Effector memory CD8-positive, alpha-beta T cell (primary cell): ENCODE measurements around the gene NELL1.

Experiments used
- ATAC-seq: fragments of 150-1000 bp; cut with Tn5 transposase; replicated peaks from 2 replicates; pipeline ENCODE4 v1.10.0; 2021; ENCODE audit warnings: mild to moderate bottlenecking, moderate library complexity
- DNase-seq, 3 experiments: peaks; one replicate each; pipeline ENCODE4 v3.0.0; 2021
- H3K27ac Mint-ChIP-seq, 2 donors: one replicate each; pipeline ENCODE4 v1.8.0; 2022; ENCODE audit warnings: mild to moderate bottlenecking in 2 of 2, mixed read lengths in 2 of 2, moderate library complexity in 2 of 2
- H3K27me3 Mint-ChIP-seq, 2 donors: one replicate each; pipeline ENCODE4 v1.8.0; 2022; ENCODE audit warnings: mixed read lengths in 2 of 2
- H3K36me3 Mint-ChIP-seq: one replicate; pipeline ENCODE4 v1.8.0; 2022; ENCODE audit warnings: mild to moderate bottlenecking, moderate library complexity, mixed read lengths; ENCODE audit not compliant: insufficient read depth
- H3K4me1 Mint-ChIP-seq, 2 donors: one replicate each; pipeline ENCODE4 v1.8.0; 2022; ENCODE audit warnings: low read depth in 2 of 2, mixed read lengths in 2 of 2
- H3K4me3 Mint-ChIP-seq, 2 donors: one replicate each; pipeline ENCODE4 v1.8.0; 2022; ENCODE audit warnings: mild to moderate bottlenecking in 2 of 2, mixed read lengths in 2 of 2, moderate library complexity in 2 of 2
- H3K9me3 Mint-ChIP-seq, 2 donors: one replicate each; pipeline ENCODE4 v1.8.0; 2022; ENCODE audit warnings: mixed read lengths in 2 of 2

The NELL1 gene

GRCh38 chr11:21372672-21373071 lies 703.3 kb downstream of the NELL1 start:
- DNase-seq (no peak), ATAC-seq (no peak)
- Mint-ChIP-seq H3K4me1 (no peaks in the 10 kb centered on the region), H3K27ac (no peak overlapping the region), H3K27me3 (no peaks in the 10 kb centered on the region), H3K36me3 (no peaks in the 10 kb centered on the region), H3K9me3 (peaks cover 6 to 7% of the 10 kb centered on the region in 2 donors), H3K4me3 (no peak overlapping the region)

- Mint-ChIP-seq H3K27me3 (no peaks in the 10 kb centered on the region), H3K9me3 (peaks cover 7 to 8% of the 10 kb centered on the region in 2 donors), H3K4me1 (no peaks in the 10 kb centered on the region), H3K27ac (no peak overlapping the region), H3K4me3 (no peak overlapping the region), H3K36me3 (no peaks in the 10 kb centered on the region)
- ATAC-seq = no peak
- DNase-seq = no peak
Observed at GRCh38 chr11:21374376-21374775, 705.0 kb downstream of the NELL1 start.

GRCh38 chr11:21385669-21386440 lies 716.5 kb downstream of the NELL1 start:
- H3K4me3 Mint-ChIP-seq = no peak overlapping the region
- peaks cover 9 to 24% of the 10 kb centered on the region in 2 donors for H3K9me3 Mint-ChIP-seq
- H3K27me3 Mint-ChIP-seq = no peaks in the 10 kb centered on the region
- H3K27ac Mint-ChIP-seq = no peak overlapping the region
- DNase-seq = no peak
- no peak for ATAC-seq
- no peaks in the 10 kb centered on the region for H3K36me3 Mint-ChIP-seq
- no peaks in the 10 kb centered on the region for H3K4me1 Mint-ChIP-seq

- no peaks in the 10 kb centered on the region for H3K27me3 Mint-ChIP-seq
- DNase-seq = no peak
- H3K36me3 Mint-ChIP-seq = no peaks in the 10 kb centered on the region
- H3K27ac Mint-ChIP-seq = no peak overlapping the region
- no peak overlapping the region for H3K4me3 Mint-ChIP-seq
- H3K4me1 Mint-ChIP-seq = no peaks in the 10 kb centered on the region
- ATAC-seq = no peak
- H3K9me3 Mint-ChIP-seq = peaks cover 6 to 8% of the 10 kb centered on the region in 2 donors
Observed at GRCh38 chr11:21390430-21390829, 721.0 kb downstream of the NELL1 start.

GRCh38 chr11:21396342-21397008 lies 727.1 kb downstream of the NELL1 start:
- Mint-ChIP-seq H3K27me3 (no peaks in the 10 kb centered on the region), H3K27ac (no peak overlapping the region), H3K9me3 (peaks cover 8 to 9% of the 10 kb centered on the region in 2 donors), H3K4me3 (no peak overlapping the region), H3K36me3 (no peaks in the 10 kb centered on the region), H3K4me1 (no peaks in the 10 kb centered on the region)
- ATAC-seq (no peak), DNase-seq (no peak)

GRCh38 chr11:21398195-21398594 lies 728.8 kb downstream of the NELL1 start:
- Mint-ChIP-seq H3K4me3 (no peak overlapping the region), H3K27ac (no peak overlapping the region), H3K36me3 (no peaks in the 10 kb centered on the region), H3K9me3 (peaks cover 8 to 9% of the 10 kb centered on the region in 2 donors), H3K27me3 (no peaks in the 10 kb centered on the region), H3K4me1 (no peaks in the 10 kb centered on the region)
- ATAC-seq = no peak
- no peak for DNase-seq

- H3K27ac Mint-ChIP-seq = no peak overlapping the region
- no peaks in the 10 kb centered on the region for H3K27me3 Mint-ChIP-seq
- DNase-seq (no peak), ATAC-seq (no peak)
- H3K36me3 Mint-ChIP-seq = no peaks in the 10 kb centered on the region
- no peaks in the 10 kb centered on the region for H3K4me1 Mint-ChIP-seq
- H3K9me3 Mint-ChIP-seq = peaks cover 4% of the 10 kb centered on the region in 2 donors
- H3K4me3 Mint-ChIP-seq = no peak overlapping the region
Observed at GRCh38 chr11:21401496-21401895, 732.1 kb downstream of the NELL1 start.

GRCh38 chr11:21402274-21402673 lies 732.9 kb downstream of the NELL1 start:
- no peak overlapping the region for H3K27ac Mint-ChIP-seq
- H3K4me3 Mint-ChIP-seq = no peak overlapping the region
- DNase-seq (no peak), ATAC-seq (no peak)
- no peaks in the 10 kb centered on the region for H3K27me3 Mint-ChIP-seq
- no peaks in the 10 kb centered on the region for H3K4me1 Mint-ChIP-seq
- peaks cover 0 to 3% of the 10 kb centered on the region in 2 donors for H3K9me3 Mint-ChIP-seq
- H3K36me3 Mint-ChIP-seq = no peaks in the 10 kb centered on the region

- no peaks in the 10 kb centered on the region for H3K36me3 Mint-ChIP-seq
- H3K27ac Mint-ChIP-seq = no peak overlapping the region
- H3K4me3 Mint-ChIP-seq = no peak overlapping the region
- DNase-seq (no peak), ATAC-seq (no peak)
- H3K4me1 Mint-ChIP-seq = no peaks in the 10 kb centered on the region
- H3K9me3 Mint-ChIP-seq = peaks cover 6 to 8% of the 10 kb centered on the region in 2 donors
- no peaks in the 10 kb centered on the region for H3K27me3 Mint-ChIP-seq
Observed at GRCh38 chr11:21403069-21403468, 733.7 kb downstream of the NELL1 start.

- Mint-ChIP-seq H3K36me3 (no peaks in the 10 kb centered on the region), H3K4me1 (no peaks in the 10 kb centered on the region), H3K4me3 (no peak overlapping the region), H3K27ac (no peak overlapping the region), H3K9me3 (peaks cover 8 to 12% of the 10 kb centered on the region in 2 donors), H3K27me3 (no peaks in the 10 kb centered on the region)
- DNase-seq (no peak), ATAC-seq (no peak)
Observed at GRCh38 chr11:21405422-21405821, 736.0 kb downstream of the NELL1 start.

GRCh38 chr11:21410513-21410912 lies 741.1 kb downstream of the NELL1 start:
- Mint-ChIP-seq H3K27ac (no peak overlapping the region), H3K4me3 (no peak overlapping the region), H3K27me3 (no peaks in the 10 kb centered on the region), H3K36me3 (no peaks in the 10 kb centered on the region), H3K9me3 (peaks cover 8 to 12% of the 10 kb centered on the region in 2 donors), H3K4me1 (no peaks in the 10 kb centered on the region)
- no peak for ATAC-seq
- DNase-seq = no peak

- Mint-ChIP-seq H3K9me3 (peaks cover 8 to 12% of the 10 kb centered on the region in 2 donors), H3K4me3 (no peak overlapping the region), H3K4me1 (no peaks in the 10 kb centered on the region), H3K27me3 (no peaks in the 10 kb centered on the region), H3K36me3 (no peaks in the 10 kb centered on the region), H3K27ac (no peak overlapping the region)
- DNase-seq = no peak
- ATAC-seq = no peak
Observed at GRCh38 chr11:21411104-21411503, 741.7 kb downstream of the NELL1 start.

GRCh38 chr11:21411597-21411996 lies 742.2 kb downstream of the NELL1 start:
- Mint-ChIP-seq H3K4me1 (no peaks in the 10 kb centered on the region), H3K4me3 (no peak overlapping the region), H3K9me3 (peaks cover 8 to 12% of the 10 kb centered on the region in 2 donors), H3K27ac (no peak overlapping the region), H3K36me3 (no peaks in the 10 kb centered on the region), H3K27me3 (no peaks in the 10 kb centered on the region)
- no peak for ATAC-seq
- no peak for DNase-seq
